Fibroblast of skin of back (primary cell): ENCODE measurements around the gene ARHGAP45.
"Not testable (repeated sequence)": the region's sequence is repeated elsewhere in the genome, so short reads cannot be mapped to it uniquely, and the experiment has no call there.

Experiments used
- DNase-seq: peaks from one replicate; pipeline ENCODE4 v3.0.0-alpha.2; 2013

The ARHGAP45 gene

DNA sequence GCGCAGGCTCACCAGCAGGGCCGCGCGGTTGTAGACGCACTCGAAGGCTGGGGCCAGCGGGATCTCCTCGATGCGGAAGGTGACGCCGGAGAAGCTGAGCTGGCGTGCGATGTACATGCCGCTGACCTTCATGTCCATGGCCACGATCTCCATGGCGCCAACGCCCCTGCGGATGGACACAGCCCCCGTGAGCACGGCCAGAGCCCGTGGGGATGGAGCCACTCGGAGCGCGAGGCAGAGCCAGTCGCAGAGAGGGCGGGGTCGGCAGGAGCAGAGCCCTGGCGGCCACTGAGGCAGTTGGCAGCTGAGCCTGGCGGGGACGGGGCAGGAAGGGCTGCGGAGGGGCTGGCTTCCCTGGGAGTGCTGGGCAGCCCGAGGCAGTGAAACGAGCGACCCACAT, 52.0 kb downstream of the ARHGAP45 start:
- no peak for DNase-seq

- DNase-seq, result no peak
Observed at GRCh38 chr19:1119475-1120217, 52.7 kb downstream of the ARHGAP45 start.

DNA sequence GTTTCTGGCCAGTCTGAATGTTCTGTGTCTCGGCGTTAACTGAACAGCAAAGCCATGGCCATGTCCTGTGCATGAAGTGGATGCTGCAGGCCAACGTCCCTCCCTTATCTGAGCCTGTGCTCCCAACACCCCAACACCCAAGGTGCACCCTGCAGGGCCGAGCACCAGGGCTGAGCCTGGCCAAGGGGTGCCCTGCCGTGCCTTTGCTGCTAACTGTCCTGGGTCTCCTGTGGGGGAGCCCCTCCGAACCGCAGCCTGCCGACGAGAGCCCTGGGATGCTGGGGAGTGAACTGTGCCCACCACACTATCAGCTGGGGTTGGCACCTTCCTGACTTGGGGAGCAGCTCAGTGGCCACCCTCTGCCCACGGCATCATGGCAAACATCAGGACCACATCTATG, 54.4 kb downstream of the ARHGAP45 start:
- no peak for DNase-seq

GRCh38 chr19:1122021-1122971, 55.3 kb downstream of the ARHGAP45 start:
- DNase-seq, result no peak

DNA sequence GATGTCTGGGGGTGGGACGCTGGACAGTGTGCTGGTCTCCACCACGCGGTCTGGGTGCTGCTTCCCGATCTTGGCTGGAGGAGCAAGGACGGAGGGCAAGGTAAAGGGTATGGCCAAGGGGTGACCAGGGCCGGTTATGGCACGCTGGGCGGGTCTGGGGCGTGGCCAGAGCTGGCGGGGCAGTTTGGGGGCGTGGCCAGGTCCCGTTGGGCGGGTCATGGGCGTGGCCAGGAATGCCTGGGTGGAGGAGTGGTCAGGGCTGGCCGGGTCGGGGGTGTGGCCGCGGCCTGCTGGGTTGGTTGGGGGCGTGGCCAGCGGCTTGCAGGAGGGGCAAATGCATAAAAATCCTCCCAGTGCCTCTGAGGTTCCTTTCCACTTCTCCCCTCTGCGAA, 56.0 kb downstream of the ARHGAP45 start:
- peak; percentile 64 for DNase-seq

- DNase-seq, result no peak
Observed at GRCh38 chr19:1123381-1123780, 56.4 kb downstream of the ARHGAP45 start.

DNA sequence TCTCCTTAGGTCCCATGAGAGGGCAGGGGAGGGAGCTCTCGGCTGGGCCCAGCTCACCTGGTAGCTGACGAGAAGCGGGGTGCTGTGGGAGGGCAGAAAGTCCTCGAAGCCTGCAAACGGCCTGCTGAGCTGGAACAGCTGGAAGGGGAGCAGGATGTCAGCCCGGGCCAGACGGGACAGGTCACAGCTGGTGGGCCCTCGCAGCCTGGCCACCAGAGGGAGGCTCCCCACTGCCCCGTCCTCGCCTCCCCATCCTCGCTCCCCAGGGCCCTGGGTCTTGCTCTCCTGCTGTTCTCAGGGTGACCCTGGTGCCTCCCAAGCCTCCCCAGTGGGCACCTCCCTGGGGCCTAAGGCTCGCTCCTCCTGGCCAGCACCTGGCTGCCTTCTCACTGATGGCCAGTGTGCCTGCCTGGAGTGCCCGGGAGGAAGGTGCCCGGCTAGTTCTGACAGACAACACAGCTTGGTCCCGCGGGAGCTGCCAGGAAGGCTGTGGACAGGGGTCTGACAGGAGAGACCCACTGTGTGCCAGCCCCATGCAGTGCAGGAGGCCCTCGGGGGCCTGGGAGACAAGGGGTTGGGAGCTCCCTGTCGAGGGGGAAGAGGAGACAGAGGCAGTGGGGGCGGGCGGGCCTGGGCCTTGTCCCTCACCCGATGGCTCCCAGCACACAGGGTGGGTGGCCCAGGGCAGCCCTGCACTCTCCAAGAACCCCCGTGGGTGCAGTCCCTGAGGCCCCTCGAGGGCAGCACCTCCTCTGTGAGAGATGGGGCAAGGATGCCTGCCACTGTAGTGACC, 57.1 kb downstream of the ARHGAP45 start:
- no peak for DNase-seq

DNA sequence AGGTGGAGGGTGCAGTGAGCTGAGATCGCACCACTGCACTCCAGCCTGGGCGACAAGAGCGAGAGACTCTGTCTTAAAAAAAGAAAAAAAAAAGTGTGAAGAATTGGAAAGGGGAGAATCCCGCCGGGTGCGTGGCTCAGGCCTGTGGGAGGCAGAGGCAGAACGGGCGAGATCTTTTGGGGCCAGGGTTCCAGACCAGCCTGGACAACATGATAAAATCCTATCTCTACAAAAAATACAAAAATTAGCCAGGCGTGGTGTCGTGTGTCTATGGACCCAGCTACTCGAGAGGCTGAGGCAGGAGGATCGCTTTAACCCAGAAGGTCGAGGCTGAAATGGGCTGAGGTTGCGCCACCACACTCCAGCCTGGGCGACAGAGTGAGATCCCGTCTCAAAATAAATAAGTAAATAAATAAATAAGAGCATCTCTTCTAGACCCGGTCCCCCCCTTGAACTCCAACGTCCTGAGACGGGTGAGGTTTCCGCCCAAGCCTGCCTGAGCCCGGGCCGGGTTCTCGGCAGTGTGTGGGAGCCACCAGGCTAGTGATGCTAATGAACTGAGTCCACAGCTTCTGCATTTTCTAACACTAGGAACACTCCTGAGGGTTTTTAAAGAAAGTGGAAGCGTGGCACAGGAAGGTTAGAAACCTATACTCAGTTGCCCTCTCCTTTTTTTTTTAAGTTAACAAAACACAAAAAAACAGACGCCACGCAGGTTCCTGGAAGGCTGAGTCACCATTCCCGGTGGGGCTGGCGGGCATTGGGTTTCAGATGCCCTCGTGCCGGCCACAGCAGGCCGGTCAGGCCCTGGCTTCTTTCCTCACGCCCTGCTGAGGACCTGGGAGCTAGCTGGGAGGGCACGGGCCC, 58.9 kb downstream of the ARHGAP45 start:
- no peak for DNase-seq

DNA sequence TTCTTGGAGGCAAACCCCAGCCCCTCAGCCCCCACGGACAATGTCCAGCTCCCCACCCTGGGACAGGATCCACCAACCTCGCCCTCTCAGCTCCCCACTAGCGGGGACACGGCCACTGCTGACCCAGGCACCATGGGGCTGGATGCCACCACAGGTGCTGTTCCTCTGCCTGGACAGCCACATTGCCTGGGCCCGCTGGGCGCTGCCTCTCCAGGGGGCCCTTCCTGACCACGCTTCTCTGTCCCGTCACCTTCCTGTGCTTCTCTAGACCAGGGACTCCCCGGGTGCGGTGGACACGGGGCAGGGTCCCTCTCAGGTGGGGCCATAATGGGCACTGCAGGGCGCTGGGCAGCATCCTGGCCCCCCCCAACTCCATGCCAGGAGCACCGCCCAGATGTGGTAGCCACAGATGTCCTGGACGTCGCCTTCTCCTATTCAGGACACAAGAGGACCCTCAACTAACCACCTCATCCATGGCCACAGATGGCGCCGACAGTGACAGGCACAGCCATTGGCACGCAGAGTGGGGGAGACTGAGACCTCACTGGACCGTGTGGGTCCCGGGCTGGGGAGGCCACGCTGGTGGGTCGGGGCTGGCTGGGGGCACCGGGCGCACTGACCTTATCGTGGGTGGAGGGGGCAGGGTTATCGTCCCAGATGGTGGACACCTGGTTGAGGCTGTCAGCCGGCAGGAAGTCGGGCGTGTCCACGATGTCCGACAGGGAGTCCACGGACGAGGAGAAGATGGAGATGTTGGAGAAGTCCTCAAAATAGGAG, 60.2 kb downstream of the ARHGAP45 start:
- DNase-seq, result no peak

GRCh38 chr19:1128106-1128505, 61.1 kb downstream of the ARHGAP45 start:
- DNase-seq, result no peak

- DNase-seq, result not testable (repeated sequence)
Observed at GRCh38 chr19:1129084-1129483, 62.1 kb downstream of the ARHGAP45 start.

- no peak for DNase-seq
Observed at GRCh38 chr19:1129535-1129934, 62.6 kb downstream of the ARHGAP45 start.

DNA sequence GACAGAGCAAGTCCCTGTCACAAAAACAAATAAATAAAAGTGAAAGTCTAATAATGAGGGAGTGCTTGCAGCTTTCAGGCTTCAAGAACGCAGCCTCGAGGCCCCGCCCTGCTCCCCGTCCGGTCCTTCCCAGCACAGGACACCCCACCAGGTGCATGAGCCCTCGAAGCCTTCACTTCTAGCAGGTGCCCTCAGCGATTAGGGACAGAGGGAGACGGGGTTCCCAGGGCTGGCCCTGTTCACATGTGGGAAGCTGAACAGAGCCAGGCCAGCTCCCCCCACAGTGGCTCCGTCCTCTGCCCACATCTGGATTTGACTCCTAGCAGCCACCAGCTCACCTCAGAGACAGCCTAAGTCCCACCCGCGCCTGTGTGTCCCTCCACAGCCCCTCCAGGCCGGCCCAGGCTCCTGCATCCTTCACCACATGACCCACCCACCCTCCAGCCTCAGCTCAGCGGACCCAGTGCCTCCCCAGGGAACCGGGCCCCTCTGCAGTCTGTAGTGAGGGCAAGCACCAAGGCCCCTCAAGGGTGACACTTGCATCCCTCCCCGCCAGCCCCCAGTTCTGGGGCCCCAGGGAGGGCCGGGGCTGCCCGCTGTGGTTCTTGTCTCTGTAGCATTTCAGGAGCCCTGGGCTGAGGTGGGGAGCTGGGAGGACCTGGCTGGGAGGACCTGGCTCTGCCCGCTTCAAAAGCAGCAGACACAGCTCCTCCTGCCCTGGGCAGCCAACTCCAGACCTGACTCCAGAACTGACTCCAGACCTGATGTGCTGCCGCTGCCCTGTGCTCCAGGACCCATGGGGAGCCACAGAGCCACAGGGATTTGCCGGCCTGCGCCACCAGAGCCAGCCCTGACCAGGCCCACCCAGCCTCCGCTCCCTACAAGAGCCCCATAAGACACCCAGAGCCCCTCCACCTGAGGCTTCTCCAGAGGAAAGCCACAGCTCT, 64.1 kb downstream of the ARHGAP45 start:
- DNase-seq, result no peak

DNA sequence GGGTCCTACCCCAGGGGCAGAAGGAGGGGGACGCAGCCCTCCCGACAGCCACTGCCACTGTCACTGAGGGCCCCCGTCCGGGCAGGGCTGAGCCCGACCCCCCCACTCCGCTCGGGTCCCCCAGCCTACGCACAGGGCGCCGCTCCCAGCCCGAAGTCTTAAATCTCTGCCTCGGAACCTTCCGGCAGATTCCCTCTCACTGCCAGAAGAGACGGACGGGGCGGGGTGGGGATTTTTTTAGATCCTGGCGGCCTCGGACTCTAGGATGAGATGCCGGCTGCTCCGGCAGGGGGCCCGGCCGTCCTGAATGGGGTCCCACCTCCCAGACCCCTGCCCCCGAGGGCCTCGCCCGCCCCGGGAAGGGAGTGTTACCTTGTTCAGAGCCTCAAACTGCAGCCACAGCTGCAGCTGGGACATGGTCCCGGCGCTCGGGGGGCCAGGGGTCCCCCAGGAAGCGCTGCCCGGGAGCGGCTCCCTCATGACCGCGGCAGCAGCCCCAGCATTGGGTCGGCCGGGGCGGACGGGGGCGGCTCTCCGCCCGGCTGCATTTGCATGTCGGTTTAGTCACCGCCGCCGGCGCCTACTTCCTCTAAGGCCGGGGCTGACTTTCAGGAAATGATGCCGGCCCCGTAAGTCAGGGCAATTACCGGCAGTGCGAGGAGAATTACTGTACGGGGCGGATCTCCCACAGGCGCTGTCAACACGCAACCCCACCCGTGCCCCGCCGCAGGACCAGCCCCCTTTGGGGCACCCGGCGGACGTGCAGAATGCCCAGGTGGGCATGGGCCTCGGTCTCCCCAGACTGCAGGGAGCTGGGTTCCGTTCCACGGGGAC, 65.0 kb downstream of the ARHGAP45 start:
- DNase-seq, result peak; percentile 88

DNA sequence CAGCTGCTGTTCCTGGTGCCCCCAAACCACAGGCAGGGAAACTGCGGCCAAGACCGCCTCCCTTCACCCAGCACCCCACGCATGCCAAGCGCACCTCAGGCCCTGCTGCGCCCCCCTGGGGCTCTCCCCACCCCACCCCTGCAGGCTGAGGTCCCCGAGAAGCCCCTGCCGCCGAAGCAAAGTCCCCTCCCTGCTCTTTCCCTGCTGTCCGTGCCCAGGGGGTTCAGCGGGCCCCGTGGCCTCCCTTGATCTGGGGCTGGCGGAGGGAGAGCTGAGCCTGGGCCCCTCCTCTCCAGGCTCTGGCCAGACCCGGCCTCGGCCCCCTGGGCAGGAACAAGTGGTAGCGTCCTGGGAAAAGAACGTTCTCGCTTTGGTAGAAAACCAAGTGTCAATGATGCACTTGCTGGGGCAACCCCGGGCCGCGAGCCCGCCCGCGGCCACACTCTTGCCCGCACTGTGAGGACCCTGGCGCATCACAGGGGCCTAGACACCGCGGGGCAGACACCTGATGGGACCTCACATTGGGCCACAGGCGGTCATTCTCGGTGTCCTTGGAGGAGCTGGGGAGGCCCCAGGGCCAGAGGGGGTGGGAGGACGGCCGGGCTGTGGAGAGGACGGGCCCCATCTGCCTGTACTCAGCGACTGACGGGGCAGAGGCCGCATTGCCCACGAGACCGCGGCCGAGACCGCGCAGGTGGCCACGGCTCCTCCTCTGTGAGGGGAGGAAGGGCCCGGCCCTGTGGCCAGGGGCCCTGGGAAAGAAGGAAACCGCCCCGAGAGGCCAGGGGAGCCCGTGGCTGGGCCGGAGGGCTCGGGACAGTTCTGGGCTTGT, 65.8 kb downstream of the ARHGAP45 start:
- no peak for DNase-seq

DNA sequence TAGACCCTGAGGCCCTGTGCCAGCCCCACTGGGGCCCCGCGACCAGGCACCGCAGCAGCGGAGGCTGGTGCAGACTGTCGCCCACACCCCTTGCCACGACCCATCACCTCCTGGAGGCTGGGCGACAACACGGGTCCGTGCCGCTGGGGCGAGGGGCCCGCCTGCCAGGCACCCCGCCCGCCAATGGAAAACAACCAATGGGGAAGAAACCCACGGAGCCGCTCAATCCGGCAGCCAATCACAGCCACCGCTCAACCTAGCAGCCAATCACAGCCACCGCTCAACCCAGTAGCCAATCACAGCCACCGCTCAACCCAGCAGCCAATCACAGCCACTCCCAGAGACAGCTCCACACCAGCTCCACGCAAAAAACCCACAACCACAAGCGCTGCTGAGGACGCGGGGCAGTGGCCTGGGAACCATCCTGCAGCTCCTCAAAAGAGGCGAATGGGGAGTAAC, 66.5 kb downstream of the ARHGAP45 start:
- no peak for DNase-seq

DNA sequence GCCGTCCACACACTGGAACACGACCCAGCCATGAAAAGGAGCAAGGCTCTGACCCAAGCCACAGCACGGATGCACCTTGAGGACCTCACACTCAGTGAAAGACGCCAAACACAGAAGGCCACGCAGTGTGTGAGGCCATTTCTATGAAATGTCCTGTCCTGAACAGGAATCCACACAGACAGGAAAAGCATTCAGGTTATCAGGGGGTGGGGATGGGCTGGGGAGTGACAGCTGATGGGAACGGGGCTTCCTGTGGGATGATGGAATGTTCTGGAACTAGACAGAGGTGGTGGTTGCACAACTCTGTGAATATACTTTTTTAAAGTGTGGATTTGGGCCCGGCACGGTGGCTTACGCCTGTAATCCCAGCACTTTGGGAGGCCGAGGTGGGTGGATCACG, 67.5 kb downstream of the ARHGAP45 start:
- no peak for DNase-seq

DNA sequence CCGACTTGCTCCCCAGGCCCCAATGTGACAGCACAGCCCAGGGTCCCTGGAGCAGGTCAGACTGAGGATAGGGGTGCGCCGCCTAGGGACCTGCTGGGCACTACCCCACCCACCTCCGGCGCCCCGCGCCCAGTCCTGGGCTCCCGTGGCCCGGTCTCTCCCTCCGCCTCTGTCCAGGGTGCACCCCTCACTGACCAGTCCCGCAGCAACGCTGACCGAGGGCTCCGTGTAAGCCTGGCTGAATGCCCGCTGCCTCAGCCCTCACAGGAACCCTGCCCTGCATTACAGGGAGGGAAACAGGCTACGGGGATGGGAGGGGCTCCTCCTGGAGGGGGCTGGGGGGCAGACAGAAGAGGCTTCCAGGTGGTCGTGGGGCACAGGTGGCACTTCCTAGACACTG, 68.5 kb downstream of the ARHGAP45 start:
- no peak for DNase-seq
